Neural cell (in vitro differentiated cells): ENCODE results near the gene PHACTR2. TPM values are rescaled to one million over a fixed set of nuclear protein-coding genes. Genes with fewer than 3 reads are reported as not detected.

Experiments
- H2AFZ ChIP-seq: fragments of 200-600, 300-800 bp; sonication (generic), shearing (Covaris generic); 2 replicates; pipeline ENCODE4 v1.6.0; 2014; ENCODE audit warnings: low read depth, mild to moderate bottlenecking, antibody characterized with exemption, low read length, moderate library complexity
- H3F3A ChIP-seq: fragments of 200-600 bp; shearing (Covaris generic); 2 replicates; pipeline ENCODE4 v1.6.1; 2016; ENCODE audit warnings: mild to moderate bottlenecking, moderate library complexity, mixed read lengths, antibody characterized with exemption, low read length; ENCODE audit not compliant: insufficient read depth, poor library complexity, severe bottlenecking
- H3K27ac ChIP-seq: fragments of 200-600, 300-800 bp; sonication (generic), shearing (Covaris generic); 2 replicates; pipeline ENCODE4 v1.5.1; 2014; ENCODE audit warnings: mild to moderate bottlenecking, low read length, moderate library complexity
- H3K27me3 ChIP-seq: fragments of 300-800, 200-600 bp; sonication (generic), shearing (Covaris generic); 2 replicates; pipeline ENCODE4 v1.6.0; 2014; ENCODE audit warnings: mild to moderate bottlenecking, low read depth, low read length, moderate library complexity; ENCODE audit not compliant: insufficient read depth
- H3K36me3 ChIP-seq: fragments of 300-800, 200-600 bp; sonication (generic), shearing (Covaris generic); 2 replicates; pipeline ENCODE4 v1.5.1; 2014; ENCODE audit warnings: mild to moderate bottlenecking, antibody characterized with exemption, low read length, moderate library complexity; ENCODE audit not compliant: insufficient read depth
- H3K4me2 ChIP-seq: fragments of 300-800, 200-600 bp; sonication (generic), shearing (Covaris generic); 2 replicates; pipeline ENCODE4 v1.6.0; 2014; ENCODE audit warnings: mild to moderate bottlenecking, low read length
- H3K4me3 ChIP-seq: fragments of 300-800, 200-600 bp; sonication (generic), shearing (Covaris generic); 2 replicates; pipeline ENCODE4 v1.5.1; 2014; ENCODE audit warnings: mild to moderate bottlenecking, low read length, moderate library complexity
- H3K79me2 ChIP-seq: fragments of 200-600 bp; shearing (Covaris generic); replicated peaks from 2 replicates; pipeline ENCODE4 v1.6.0; 2014; ENCODE audit warnings: mild to moderate bottlenecking, low read length, moderate library complexity; ENCODE audit not compliant: insufficient read depth
- H3K9ac ChIP-seq: fragments of 300-800, 200-600 bp; sonication (generic), shearing (Covaris generic); 2 replicates; pipeline ENCODE4 v1.6.1; 2016; ENCODE audit warnings: mild to moderate bottlenecking, low read length, mixed read lengths
- H3K9me2 ChIP-seq: fragments of 200-600 bp; shearing (Covaris generic); 2 replicates; pipeline ENCODE4 v1.6.1; 2016; ENCODE audit warnings: mild to moderate bottlenecking, low read length, mixed read lengths; ENCODE audit not compliant: insufficient read depth
- H3K9me3 ChIP-seq: fragments of 200-600, 300-800 bp; sonication (generic), shearing (Covaris generic); 2 replicates; pipeline ENCODE4 v1.6.1; 2016; ENCODE audit warnings: mild to moderate bottlenecking, mixed run types, low read length, moderate library complexity, mixed read lengths
- H4K20me1 ChIP-seq: fragments of 200-600 bp; shearing (Covaris generic); 2 replicates; pipeline ENCODE4 v1.6.1; 2016; ENCODE audit warnings: mild to moderate bottlenecking, mixed run types; ENCODE audit not compliant: insufficient read depth
- CTCF ChIP-seq: fragments of 450-650 bp; IDR thresholded peaks from 2 replicates; pipeline ENCODE4 v1.5.1; 2014; ENCODE audit warnings: antibody characterized with exemption, mild to moderate bottlenecking, moderate library complexity; ENCODE audit not compliant: poor library complexity, severe bottlenecking
- EP300 ChIP-seq: fragments of 450-650 bp; conservative IDR thresholded peaks from 2 replicates; pipeline ENCODE4 v1.6.1; 2014; ENCODE audit warnings: antibody characterized with exemption, mild to moderate bottlenecking, moderate library complexity; ENCODE audit not compliant: poor library complexity, severe bottlenecking
- EZH2 ChIP-seq: fragments of 200-600, 300-800 bp; shearing (Covaris generic), sonication (generic); IDR thresholded peaks from 2 replicates; pipeline ENCODE4 v1.6.1; 2014; ENCODE audit warnings: antibody characterized with exemption, low read length, borderline replicate concordance, mild to moderate bottlenecking; ENCODE audit not compliant: insufficient read depth, poor library complexity, severe bottlenecking
- MXI1 ChIP-seq: fragments of 450-650 bp; conservative IDR thresholded peaks from 2 replicates; pipeline ENCODE4 v1.6.1; 2014; ENCODE audit warnings: antibody characterized with exemption, mild to moderate bottlenecking; ENCODE audit not compliant: poor library complexity, severe bottlenecking
- POLR2AphosphoS5 ChIP-seq: IDR thresholded peaks from 2 replicates; pipeline ENCODE4 v1.6.1; 2012
- RAD21 ChIP-seq: fragments of 450-650 bp; conservative IDR thresholded peaks from 2 replicates; pipeline ENCODE4 v1.6.1; 2014; ENCODE audit warnings: antibody characterized with exemption, mild to moderate bottlenecking, moderate library complexity
- REST ChIP-seq: IDR thresholded peaks from 2 replicates; pipeline ENCODE4 v1.6.1; 2012; ENCODE audit warnings: borderline replicate concordance
- SMC3 ChIP-seq: fragments of 450-650 bp; conservative IDR thresholded peaks from 2 replicates; pipeline ENCODE4 v1.6.1; 2014; ENCODE audit warnings: antibody characterized with exemption, mild to moderate bottlenecking, moderate library complexity; ENCODE audit not compliant: poor library complexity
- TAF1 ChIP-seq: IDR thresholded peaks from 2 replicates; pipeline ENCODE4 v1.6.1; 2012; ENCODE audit warnings: low read depth
- polyA plus RNA-seq: library from polyadenylated mRNA; depleted of rRNA; stranded (reverse); fragments of >200 nt; gene quantifications from 2 replicates; pipeline ENCODE4 v1.2.3, GENCODE V29; 2014

PHACTR2 gene
- polyA plus RNA-seq, 1 donor from 2014 or later, result 2.8 TPM

- Histone ChIP-seq H3F3A (no peaks in the 10 kb centered on the region), H3K4me2 (no peak overlapping the region), H3K27me3 (no peaks in the 10 kb centered on the region), H4K20me1 (no peaks in the 10 kb centered on the region), H3K36me3 (no peaks in the 10 kb centered on the region), H3K9me2 (no peaks in the 10 kb centered on the region), H3K79me2 (no peaks in the 10 kb centered on the region), H3K27ac (no peak overlapping the region), H2AFZ (no peak overlapping the region), H3K9me3 (no peaks in the 10 kb centered on the region), H3K4me3 (no peak overlapping the region), H3K9ac (no peak overlapping the region)
- TF ChIP-seq EZH2, result no peak
- TF ChIP-seq RAD21, result no peak
- TF ChIP-seq MXI1, result no peak
- TF ChIP-seq TAF1, result no peak
- no peak for TF ChIP-seq REST
- no peak for TF ChIP-seq EP300
- no peak for TF ChIP-seq SMC3
- no peak for TF ChIP-seq POLR2AphosphoS5
- TF ChIP-seq CTCF, result no peak
Observed at GRCh38 chr6:143782481-143782880, 104.7 kb downstream of the PHACTR2 start.

- Histone ChIP-seq H3K36me3 (no peaks in the 10 kb centered on the region), H3K9me3 (no peaks in the 10 kb centered on the region), H3K79me2 (no peaks in the 10 kb centered on the region), H3K27me3 (no peaks in the 10 kb centered on the region), H3K27ac (no peak overlapping the region), H3K4me2 (no peak overlapping the region), H3K9ac (no peak overlapping the region), H3F3A (no peaks in the 10 kb centered on the region), H4K20me1 (no peaks in the 10 kb centered on the region), H2AFZ (no peak overlapping the region), H3K9me2 (no peaks in the 10 kb centered on the region), H3K4me3 (no peak overlapping the region)
- TF ChIP-seq RAD21, result no peak
- no peak for TF ChIP-seq SMC3
- TF ChIP-seq REST, result no peak
- TF ChIP-seq EZH2, result no peak
- TF ChIP-seq CTCF, result no peak
Observed at GRCh38 chr6:143783077-143783476, 105.3 kb downstream of the PHACTR2 start.
